Retinal pigment epithelial cell (primary cell): ENCODE measurements around the gene EZH2.

ENCODE experiments used
- DNase-seq: peaks from one replicate; pipeline ENCODE4 v3.0.0-alpha.2; 2010; ENCODE audit warnings: low read depth
- H3K4me3 ChIP-seq: 2 replicates; pipeline ENCODE4 v1.5.1; 2011; ENCODE audit warnings: mild to moderate bottlenecking, low read length, control low read depth, moderate library complexity
- CTCF ChIP-seq: conservative IDR thresholded peaks from 2 replicates; pipeline ENCODE4 v1.5.1; 2011; ENCODE audit warnings: low read depth, low read length, control low read depth, inconsistent platforms

Gene EZH2

GRCh38 chr7:148858489-148858888 is 25.6 kb downstream of the EZH2 start:
- no peak overlapping the region for H3K4me3 ChIP-seq
- no peak for DNase-seq
- TF ChIP-seq CTCF, result no peak

- no peak for DNase-seq
- H3K4me3 ChIP-seq, result no peak overlapping the region
- TF ChIP-seq CTCF, result no peak
These were observed 27.2 kb downstream of the EZH2 start for GRCh38 chr7:148856891-148857290.

- no peak for TF ChIP-seq CTCF
- H3K4me3 ChIP-seq, result no peak overlapping the region
- no peak for DNase-seq
These were observed 27.6 kb downstream of the EZH2 start for GRCh38 chr7:148856578-148856881.

GRCh38 chr7:148854983-148855382 is 29.1 kb downstream of the EZH2 start:
- no peak for DNase-seq
- TF ChIP-seq CTCF, result no peak
- no peak overlapping the region for H3K4me3 ChIP-seq

- no peak for TF ChIP-seq CTCF
- no peak for DNase-seq
- no peak overlapping the region for H3K4me3 ChIP-seq
These were observed 31.8 kb downstream of the EZH2 start for GRCh38 chr7:148852272-148852671.

GRCh38 chr7:148850564-148850963 is 33.5 kb downstream of the EZH2 start:
- DNase-seq, result no peak
- no peak overlapping the region for H3K4me3 ChIP-seq
- no peak for TF ChIP-seq CTCF

GRCh38 chr7:148849393-148850098 is 34.5 kb downstream of the EZH2 start:
- no peak overlapping the region for H3K4me3 ChIP-seq
- no peak for TF ChIP-seq CTCF
- peak; percentile 31 for DNase-seq
